BJ (cell line): ENCODE results near the gene FAF1. TPM values are rescaled to one million over a fixed set of nuclear protein-coding genes. Genes with fewer than 3 reads are reported as not detected.

Experiments used
- CTCF ChIA-PET: fragments of 350-600 bp; formaldehyde crosslinking; extraction: SDS; loops from one replicate; lab custom pipeline; 2021; ENCODE audit warnings: antibody characterized with exemption, inconsistent platforms; lab: Yijun Ruan, JAX
- POLR2A ChIA-PET: fragments of 300-600 bp; sonication (Branson Sonifier 250); formaldehyde crosslinking; extraction: SDS; loops from one replicate; lab custom pipeline; 2021; ENCODE audit warnings: antibody characterized with exemption; lab: Charles Lee
- DNase-seq: peaks from one replicate; pipeline ENCODE4 v3.0.0-alpha.2; 2011; ENCODE audit warnings: low read depth
- H3K27me3 ChIP-seq: 2 replicates; pipeline ENCODE4 v1.6.0; 2011; ENCODE audit warnings: low read length; ENCODE audit not compliant: control insufficient read depth, insufficient read depth
- H3K36me3 ChIP-seq: 2 replicates; pipeline ENCODE4 v1.5.1; 2011; ENCODE audit warnings: low read length; ENCODE audit not compliant: control insufficient read depth, insufficient read depth
- H3K4me3 ChIP-seq: 2 replicates; pipeline ENCODE4 v1.5.1; 2011; ENCODE audit warnings: low read depth, mild to moderate bottlenecking, control low read depth, low read length
- CTCF ChIP-seq: IDR thresholded peaks from 2 replicates; pipeline ENCODE4 v1.5.1; 2011; ENCODE audit warnings: low read depth, mild to moderate bottlenecking, control low read depth, inconsistent platforms, low read length, moderate library complexity; ENCODE audit not compliant: insufficient read depth
- polyA plus RNA-seq: library from polyadenylated mRNA; depleted of rRNA; stranded (reverse); fragments of >200 nt; gene quantifications from 2 replicates; pipeline ENCODE4 v1.2.3, GENCODE V29; 2011

FAF1 gene
- polyA plus RNA-seq, 1 experiment: 15.5 TPM

GRCh38 chr1:50427818-50428779 is 532.0 kb downstream of the FAF1 start:
- no peak for TF ChIP-seq CTCF
- ChIA-PET CTCF (no interaction called here), POLR2A (no interaction called here)
- H3K36me3 ChIP-seq: no peaks in the 10 kb centered on the region
- H3K27me3 ChIP-seq: peaks cover 76% of the 10 kb centered on the region
- no peak overlapping the region for H3K4me3 ChIP-seq
- DNase-seq: no peak

GRCh38 chr1:50427086-50427817 is 532.8 kb downstream of the FAF1 start:
- DNase-seq: no peak
- no peak overlapping the region for H3K4me3 ChIP-seq
- ChIA-PET CTCF (no interaction called here), POLR2A (no interaction called here)
- H3K36me3 ChIP-seq: no peaks in the 10 kb centered on the region
- no peak for TF ChIP-seq CTCF
- H3K27me3 ChIP-seq: peaks cover 82% of the 10 kb centered on the region

- no peak for DNase-seq
- CTCF ChIA-PET: interaction anchor here (1.0 kb wide), 1 partner anchor 13 kb away, joined by 6 read pairs; no protein-coding TSS in a partner anchor
These were observed 533.4 kb downstream of the FAF1 start for GRCh38 chr1:50426702-50427085.

GRCh38 chr1:50426108-50426700 is 533.9 kb downstream of the FAF1 start:
- no peak for DNase-seq
- peaks cover 81% of the 10 kb centered on the region for H3K27me3 ChIP-seq
- POLR2A ChIA-PET: no interaction called here
- no peak for TF ChIP-seq CTCF
- H3K4me3 ChIP-seq: no peak overlapping the region
- CTCF ChIA-PET: interaction anchor here (1.0 kb wide), 1 partner anchor 13 kb away, joined by 6 read pairs; no protein-coding TSS in a partner anchor
- H3K36me3 ChIP-seq: no peaks in the 10 kb centered on the region

More at GRCh38 chr1:50426702-50427085, 533.4 kb downstream of the FAF1 start:
- TF ChIP-seq CTCF: no peak
- H3K27me3 ChIP-seq: peaks cover 82% of the 10 kb centered on the region
- no peak overlapping the region for H3K4me3 ChIP-seq
- POLR2A ChIA-PET: no interaction called here
- no peaks in the 10 kb centered on the region for H3K36me3 ChIP-seq
